Measurements from ENCODE around the gene RNF20. TPM values are rescaled to one million over a fixed set of nuclear protein-coding genes. Genes with fewer than 3 reads are reported as not detected.
A peak's percentile ranks its signal among the peaks of the same experiment; 100 is the strongest.

The RNF20 gene, protein sequence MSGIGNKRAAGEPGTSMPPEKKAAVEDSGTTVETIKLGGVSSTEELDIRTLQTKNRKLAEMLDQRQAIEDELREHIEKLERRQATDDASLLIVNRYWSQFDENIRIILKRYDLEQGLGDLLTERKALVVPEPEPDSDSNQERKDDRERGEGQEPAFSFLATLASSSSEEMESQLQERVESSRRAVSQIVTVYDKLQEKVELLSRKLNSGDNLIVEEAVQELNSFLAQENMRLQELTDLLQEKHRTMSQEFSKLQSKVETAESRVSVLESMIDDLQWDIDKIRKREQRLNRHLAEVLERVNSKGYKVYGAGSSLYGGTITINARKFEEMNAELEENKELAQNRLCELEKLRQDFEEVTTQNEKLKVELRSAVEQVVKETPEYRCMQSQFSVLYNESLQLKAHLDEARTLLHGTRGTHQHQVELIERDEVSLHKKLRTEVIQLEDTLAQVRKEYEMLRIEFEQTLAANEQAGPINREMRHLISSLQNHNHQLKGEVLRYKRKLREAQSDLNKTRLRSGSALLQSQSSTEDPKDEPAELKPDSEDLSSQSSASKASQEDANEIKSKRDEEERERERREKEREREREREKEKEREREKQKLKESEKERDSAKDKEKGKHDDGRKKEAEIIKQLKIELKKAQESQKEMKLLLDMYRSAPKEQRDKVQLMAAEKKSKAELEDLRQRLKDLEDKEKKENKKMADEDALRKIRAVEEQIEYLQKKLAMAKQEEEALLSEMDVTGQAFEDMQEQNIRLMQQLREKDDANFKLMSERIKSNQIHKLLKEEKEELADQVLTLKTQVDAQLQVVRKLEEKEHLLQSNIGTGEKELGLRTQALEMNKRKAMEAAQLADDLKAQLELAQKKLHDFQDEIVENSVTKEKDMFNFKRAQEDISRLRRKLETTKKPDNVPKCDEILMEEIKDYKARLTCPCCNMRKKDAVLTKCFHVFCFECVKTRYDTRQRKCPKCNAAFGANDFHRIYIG
- total RNA-seq (ENCODE audit: low replicate concordance) = 37.7 and 59.9 TPM in 2 replicates

DNA sequence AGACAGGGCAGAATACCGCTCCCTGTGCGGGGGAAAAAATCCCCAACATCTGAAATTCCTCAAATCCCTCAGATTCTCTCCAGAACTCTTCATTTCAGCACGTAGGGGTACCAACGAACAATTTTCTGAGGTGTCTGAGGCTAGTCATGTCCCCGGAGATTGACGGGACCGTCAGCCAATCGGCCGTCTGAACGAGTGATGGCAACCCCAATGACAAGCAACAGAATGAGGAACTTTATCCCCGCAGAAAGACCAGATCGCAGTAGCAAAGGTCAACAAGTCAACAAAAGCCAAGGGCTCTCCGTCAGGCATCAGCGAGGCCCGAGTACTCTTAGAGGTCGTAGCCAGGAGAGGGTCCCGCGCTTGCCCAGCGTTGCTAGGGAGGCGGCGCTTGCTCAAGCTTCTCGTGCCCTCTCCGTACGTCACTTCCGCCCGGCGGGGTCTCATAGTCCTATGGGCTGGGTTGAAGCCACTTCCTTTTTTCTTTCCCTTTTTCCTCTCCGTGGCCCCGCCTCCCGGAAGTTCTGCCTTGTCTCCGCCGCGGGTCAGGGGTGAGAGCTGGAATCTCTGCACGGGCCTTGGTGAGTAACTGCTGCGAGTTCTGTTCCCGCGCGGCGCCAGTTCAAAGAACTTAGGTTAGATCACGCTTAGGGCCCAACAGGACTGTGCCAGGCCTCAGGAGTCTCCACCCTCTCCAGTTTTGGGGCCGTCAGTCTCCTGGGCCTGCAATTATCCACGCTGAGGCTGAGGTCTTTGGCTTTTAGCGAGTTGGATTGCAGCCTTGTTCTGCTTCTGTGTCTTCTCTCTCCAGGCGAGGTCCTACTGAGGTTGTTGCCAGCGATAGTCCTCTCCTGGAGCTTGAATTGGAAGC, at the start of gene RNF20:
Gene RNF20, plus strand, starts transcription at position 520 of the 871 bp plus-strand sequence. CDS start 1,571 bp downstream, outside the sequence.
- H3K4me3 ChIP-seq (ENCODE audit: low read depth, low read length) = peak within 1 kb of the TSS; percentile 98
- TF ChIP-seq, protein P1, sequence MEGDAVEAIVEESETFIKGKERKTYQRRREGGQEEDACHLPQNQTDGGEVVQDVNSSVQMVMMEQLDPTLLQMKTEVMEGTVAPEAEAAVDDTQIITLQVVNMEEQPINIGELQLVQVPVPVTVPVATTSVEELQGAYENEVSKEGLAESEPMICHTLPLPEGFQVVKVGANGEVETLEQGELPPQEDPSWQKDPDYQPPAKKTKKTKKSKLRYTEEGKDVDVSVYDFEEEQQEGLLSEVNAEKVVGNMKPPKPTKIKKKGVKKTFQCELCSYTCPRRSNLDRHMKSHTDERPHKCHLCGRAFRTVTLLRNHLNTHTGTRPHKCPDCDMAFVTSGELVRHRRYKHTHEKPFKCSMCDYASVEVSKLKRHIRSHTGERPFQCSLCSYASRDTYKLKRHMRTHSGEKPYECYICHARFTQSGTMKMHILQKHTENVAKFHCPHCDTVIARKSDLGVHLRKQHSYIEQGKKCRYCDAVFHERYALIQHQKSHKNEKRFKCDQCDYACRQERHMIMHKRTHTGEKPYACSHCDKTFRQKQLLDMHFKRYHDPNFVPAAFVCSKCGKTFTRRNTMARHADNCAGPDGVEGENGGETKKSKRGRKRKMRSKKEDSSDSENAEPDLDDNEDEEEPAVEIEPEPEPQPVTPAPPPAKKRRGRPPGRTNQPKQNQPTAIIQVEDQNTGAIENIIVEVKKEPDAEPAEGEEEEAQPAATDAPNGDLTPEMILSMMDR (IDR thresholded peaks at IDR 0.05; ENCODE audit: insufficient read depth, low read length) = no peak
- DNase-seq (ENCODE audit: low read depth) = peak; percentile 99

DNA sequence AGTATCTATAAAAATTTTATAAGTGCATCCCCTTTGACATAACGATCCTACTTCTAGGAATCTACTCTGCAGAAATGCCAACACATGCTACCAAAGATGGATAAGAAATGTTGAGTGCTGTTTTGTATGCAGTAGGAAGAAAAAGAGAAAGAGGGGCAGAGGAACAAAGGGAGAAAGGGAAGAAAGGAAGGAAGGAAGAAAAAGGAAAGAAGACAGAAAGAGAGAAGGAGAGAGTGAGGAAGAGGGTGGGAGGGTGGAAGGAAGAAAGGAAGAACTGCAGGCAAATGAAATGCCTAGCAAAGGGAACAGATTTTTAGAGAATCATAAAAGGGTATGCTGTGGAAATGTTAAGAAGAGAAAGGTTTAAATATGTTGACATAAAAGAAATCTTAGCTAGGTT, 49.6 kb upstream of the RNF20 start:
- no peak for DNase-seq (ENCODE audit: low read depth)
- TF ChIP-seq, protein P1 (IDR thresholded peaks at IDR 0.05; ENCODE audit: insufficient read depth, low read length) = no peak
- H3K4me3 ChIP-seq (ENCODE audit: low read depth, low read length) = no peak overlapping the region

DNA sequence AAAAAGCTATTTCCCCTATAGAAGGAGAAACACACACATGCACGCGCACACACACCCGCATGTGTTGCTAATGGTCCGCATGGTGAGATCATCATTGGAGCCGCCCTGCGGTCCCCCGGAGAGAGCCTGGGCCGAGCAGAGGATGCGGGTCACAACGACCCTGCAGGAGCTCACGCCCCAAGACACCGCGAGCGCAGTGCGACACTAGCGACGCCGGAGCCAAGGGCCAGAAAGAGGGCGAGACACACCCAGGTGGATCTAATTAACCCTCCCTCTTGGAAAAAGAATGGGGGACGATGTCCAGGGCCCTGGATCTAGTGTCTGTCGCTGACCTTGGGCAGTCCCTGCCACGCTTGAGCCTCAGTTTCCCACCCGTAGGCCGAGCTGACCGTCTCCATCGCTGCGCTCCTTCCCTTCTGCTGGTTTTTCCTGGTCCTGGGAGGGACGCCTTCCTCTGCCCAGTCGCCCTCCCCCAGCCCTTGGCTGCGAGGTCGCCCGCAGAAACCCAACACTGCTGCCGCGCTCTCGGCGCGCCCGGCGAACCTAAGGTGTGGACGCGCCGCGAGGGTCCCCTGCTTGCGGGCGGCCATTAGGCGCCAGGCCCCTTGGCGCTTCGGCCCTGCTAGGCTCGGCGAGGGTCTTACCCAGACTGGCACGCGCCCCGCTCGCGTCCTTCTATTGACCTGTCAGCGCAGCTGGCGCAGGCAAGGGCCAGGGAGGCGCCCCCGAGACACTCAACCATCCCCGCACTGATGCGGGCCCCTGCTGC, 47.5 kb upstream of the RNF20 start:
- TF ChIP-seq, protein P1 (IDR thresholded peaks at IDR 0.05; ENCODE audit: insufficient read depth, low read length) = no peak
- peak; percentile 21 for DNase-seq (ENCODE audit: low read depth)
- peak overlapping the region; percentile 73 for H3K4me3 ChIP-seq (ENCODE audit: low read depth, low read length)

DNA sequence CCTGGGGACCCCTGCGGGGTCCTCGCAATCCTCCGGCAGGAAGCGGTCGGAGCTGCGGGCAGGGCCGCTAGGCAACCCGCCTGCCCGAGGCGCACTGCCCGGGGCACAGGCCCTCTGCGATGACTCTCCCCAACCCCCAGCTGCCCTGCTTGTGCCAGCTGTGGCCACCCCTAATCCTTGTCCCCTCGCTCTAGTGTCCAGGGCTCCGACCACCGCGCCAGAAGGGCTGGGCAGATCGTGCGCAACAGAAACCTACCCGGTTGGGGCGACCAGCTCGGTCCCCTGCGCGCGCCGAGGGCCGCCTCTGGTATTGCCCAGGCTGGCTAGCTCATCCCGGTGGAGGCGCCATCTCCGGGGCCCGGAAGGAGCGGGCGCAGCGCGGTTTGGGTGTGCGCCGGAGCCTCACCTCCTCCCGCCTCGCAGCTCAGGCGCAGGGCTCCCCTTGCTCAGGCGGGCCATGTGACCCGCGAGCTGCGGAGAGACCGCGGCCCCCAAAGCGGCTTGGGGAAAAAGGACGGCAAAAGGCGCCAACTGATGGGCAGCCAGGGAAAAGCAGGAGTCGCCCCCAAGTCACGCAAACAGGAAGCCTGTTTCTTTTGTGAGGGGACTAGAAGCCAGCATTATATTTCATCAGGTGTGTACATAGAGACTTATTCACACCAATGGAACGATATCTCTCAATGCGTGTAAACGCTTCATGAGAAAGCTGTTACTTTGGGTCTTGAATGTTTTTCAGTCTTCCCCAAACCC, 46.8 kb upstream of the RNF20 start:
- H3K4me3 ChIP-seq (ENCODE audit: low read depth, low read length) = peak overlapping the region; percentile 73
- peak; percentile 46 for DNase-seq (ENCODE audit: low read depth)
- TF ChIP-seq, protein P1 (IDR thresholded peaks at IDR 0.05; ENCODE audit: insufficient read depth, low read length) = no peak

DNA sequence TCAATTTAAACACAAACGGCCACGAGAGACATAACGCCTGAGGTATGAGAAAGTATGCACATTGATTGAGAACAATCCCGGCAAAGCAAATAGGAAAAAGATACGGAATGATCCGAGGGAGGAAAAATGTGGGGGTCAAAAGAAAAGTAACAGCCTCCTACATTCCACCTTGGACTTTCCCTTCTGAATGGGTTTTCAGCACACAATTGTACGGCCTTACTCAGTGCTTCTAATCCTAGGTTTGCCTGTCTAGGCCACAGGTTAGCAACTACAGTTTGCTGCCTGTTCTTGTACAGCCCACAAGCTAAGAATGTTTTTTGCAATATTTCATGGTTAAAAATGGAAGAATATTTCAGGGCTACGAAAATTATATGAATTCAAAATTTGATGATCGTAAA, 46.2 kb upstream of the RNF20 start:
- H3K4me3 ChIP-seq (ENCODE audit: low read depth, low read length) = peak overlapping the region; percentile 73
- TF ChIP-seq, protein P1 (IDR thresholded peaks at IDR 0.05; ENCODE audit: insufficient read depth, low read length) = no peak
- DNase-seq (ENCODE audit: low read depth) = no peak

All from fibroblast of the aortic adventitia (primary cell).